H1 (cell line): ENCODE results near the gene PLEKHB1. TPM values are rescaled to one million over a fixed set of nuclear protein-coding genes. Genes with fewer than 3 reads are reported as not detected.

Experiments used
- BRCA1 ChIP-seq: IDR thresholded peaks from 2 replicates; pipeline ENCODE4 v1.6.1; 2012; ENCODE audit warnings: low read depth, low read length, improper control_type of control experiment
- CBX8 ChIP-seq: fragments of 300-800, 300-1000 bp; sonication (generic); IDR thresholded peaks from 2 replicates; pipeline ENCODE4 v1.7.1; 2016; ENCODE audit warnings: low read depth, low read length, borderline replicate concordance
- GABPA ChIP-seq: IDR thresholded peaks from 2 replicates; pipeline ENCODE4 v1.6.1; 2011; ENCODE audit warnings: mild to moderate bottlenecking, low read length, moderate library complexity, borderline replicate concordance; ENCODE audit not compliant: insufficient read depth
- SAP30 ChIP-seq: fragments of 300-600 bp; sonication (generic); IDR thresholded peaks from 2 replicates; pipeline ENCODE4 v1.7.1; 2012; ENCODE audit warnings: low read length, moderate library complexity, mild to moderate bottlenecking, inconsistent platforms; ENCODE audit not compliant: insufficient read depth, insufficient replicate concordance
- SUZ12 ChIP-seq: fragments of 200-600 bp; sonication (generic); IDR thresholded peaks from 2 replicates; pipeline ENCODE4 v1.6.1; 2012; ENCODE audit warnings: mild to moderate bottlenecking, inconsistent platforms, low read length, moderate library complexity, mixed read lengths
- polyA plus RNA-seq, 7 experiments: library from polyadenylated mRNA; depleted of rRNA in 3 of 7; stranded (reverse) in 5 of 7; unstranded in 2 of 7; fragments of >200 nt in 5 of 7; fragments of 200-250 nt in 2 of 7; gene quantifications; 1 replicate in 5 of 7; 2 replicates in 1 of 7; 4 replicates in 1 of 7; pipeline versions ENCODE4 v1.2.1 to v1.2.3, GENCODE V29; 2011 to 2013; ENCODE audit warnings: missing spikeins in 2 of 7, mixed read lengths in 2 of 7
- total RNA-seq: library from RNA; stranded (reverse); fragmentation: NEBNext Ultra II Directional; extraction: Animal tissue kit (Norgen Biotek cat#: 25700); gene quantifications from 2 replicates; pipeline ENCODE4 v1.2.1, GENCODE V29; 2021

The PLEKHB1 gene
- total and polyA plus RNA-seq, 2 of the 8 experiments (the other 6 are each of a cell fraction or from before 2014, with no cell fraction given), result 14.8 to 24.5 TPM

- TF ChIP-seq SUZ12 (no peak), CBX8 (no peak), GABPA (no peak), BRCA1 (no peak), SAP30 (no peak)
These were observed 16.2 kb downstream of the PLEKHB1 start (continued) for GRCh38 chr11:73662445-73663157.
